Mesenchymal stem cell (in vitro differentiated cells and primary cell): ENCODE results near the gene KIAA0408.

Experiments used
- DNase-seq: peaks from one replicate; pipeline ENCODE4 v3.0.0-alpha.2; 2013
- H2AFZ ChIP-seq: one replicate; pipeline ENCODE4 v1.6.1; 2013; ENCODE audit warnings: low read depth, mild to moderate bottlenecking, control low read depth, inconsistent platforms, low read length, moderate library complexity
- H2AK5ac ChIP-seq: 2 replicates; pipeline ENCODE4 v1.6.1; 2013; ENCODE audit warnings: low read length, moderate library complexity, mild to moderate bottlenecking, inconsistent platforms; ENCODE audit not compliant: severe bottlenecking
- H2BK120ac ChIP-seq: one replicate; pipeline ENCODE4 v1.6.1; 2013; ENCODE audit warnings: low read depth, mild to moderate bottlenecking, inconsistent platforms, low read length, moderate library complexity
- H2BK12ac ChIP-seq, 2 experiments: one replicate each; pipeline ENCODE4 v1.6.1; 2013; ENCODE audit warnings: inconsistent platforms in 2 of 2, low read length in 2 of 2, mild to moderate bottlenecking in 2 of 2, moderate library complexity in 2 of 2, control low read depth in 1 of 2
- H2BK15ac ChIP-seq: one replicate; pipeline ENCODE4 v1.6.1; 2013; ENCODE audit warnings: mild to moderate bottlenecking, low read depth, inconsistent platforms; ENCODE audit not compliant: poor library complexity, severe bottlenecking
- H2BK5ac ChIP-seq: 2 replicates; pipeline ENCODE4 v1.6.1; 2013; ENCODE audit warnings: low read depth, mild to moderate bottlenecking, low read length, control low read depth, inconsistent platforms; ENCODE audit not compliant: poor library complexity, severe bottlenecking
- H3K14ac ChIP-seq, 2 experiments: one replicate each; pipeline ENCODE4 v1.6.1; 2013; ENCODE audit warnings: inconsistent platforms in 2 of 2, low read length in 2 of 2, control low read depth in 1 of 2, mild to moderate bottlenecking in 1 of 2, moderate library complexity in 1 of 2
- H3K18ac ChIP-seq, 2 experiments: one replicate each; pipeline ENCODE4 v1.6.1; 2013; ENCODE audit warnings: inconsistent platforms in 2 of 2, low read length in 2 of 2, control low read depth in 1 of 2, low read depth in 1 of 2, mild to moderate bottlenecking in 1 of 2
- H3K23ac ChIP-seq, 2 experiments: one replicate each; pipeline ENCODE4 v1.6.1; 2013; ENCODE audit warnings: inconsistent platforms in 2 of 2, low read length in 2 of 2, mild to moderate bottlenecking in 2 of 2, moderate library complexity in 2 of 2, control low read depth in 1 of 2
- H3K27ac ChIP-seq: 2 replicates; pipeline ENCODE4 v1.5.1; 2013; ENCODE audit warnings: mild to moderate bottlenecking, moderate library complexity, low read length, control low read depth, inconsistent platforms; ENCODE audit not compliant: poor library complexity, severe bottlenecking
- H3K27me3 ChIP-seq, 2 experiments: 2 replicates each; pipeline versions ENCODE4 v1.6.1 to v1.7.0; 2013; ENCODE audit warnings: low read length in 2 of 2, mild to moderate bottlenecking in 2 of 2, moderate library complexity in 2 of 2, control low read depth in 1 of 2, inconsistent platforms in 1 of 2; ENCODE audit not compliant: control insufficient read depth in 1 of 2, insufficient read depth in 1 of 2
- H3K36me3 ChIP-seq, 2 experiments: 2 replicates each; pipeline versions ENCODE4 v1.6.1 to v1.7.0; 2013; ENCODE audit warnings: low read length in 2 of 2, control low read depth in 1 of 2, inconsistent platforms in 1 of 2, low read depth in 1 of 2, mild to moderate bottlenecking in 1 of 2; ENCODE audit not compliant: insufficient read depth in 2 of 2, control insufficient read depth in 1 of 2
- H3K4ac ChIP-seq, 2 experiments: one replicate each; pipeline ENCODE4 v1.6.1; 2013; ENCODE audit warnings: inconsistent platforms in 2 of 2, low read length in 2 of 2, mild to moderate bottlenecking in 2 of 2, moderate library complexity in 2 of 2, control low read depth in 1 of 2, low read depth in 1 of 2
- H3K4me1 ChIP-seq: 2 replicates; pipeline ENCODE4 v1.6.1; 2013; ENCODE audit warnings: low read depth, low read length, control low read depth; ENCODE audit not compliant: control insufficient read depth, insufficient read depth
- H3K4me2 ChIP-seq: 2 replicates; pipeline ENCODE4 v1.6.1; 2013; ENCODE audit warnings: low read length, mild to moderate bottlenecking, inconsistent platforms; ENCODE audit not compliant: poor library complexity, severe bottlenecking
- H3K4me3 ChIP-seq, 2 experiments: 2 replicates each; pipeline versions ENCODE4 v1.5.1 to v1.7.0; 2013; ENCODE audit warnings: low read length in 2 of 2, mild to moderate bottlenecking in 2 of 2, control low read depth in 1 of 2, low read depth in 1 of 2; ENCODE audit not compliant: insufficient read depth in 1 of 2
- H3K79me1 ChIP-seq: replicated peaks from 2 replicates; pipeline ENCODE4 v1.6.1; 2013; ENCODE audit warnings: mild to moderate bottlenecking, control low read depth, low read length, inconsistent platforms; ENCODE audit not compliant: poor library complexity, severe bottlenecking
- H3K9ac ChIP-seq: 2 replicates; pipeline ENCODE4 v1.7.0; 2013; ENCODE audit warnings: mild to moderate bottlenecking, low read length, moderate library complexity
- H3K9me3 ChIP-seq: 2 replicates; pipeline ENCODE4 v1.7.0; 2013; ENCODE audit warnings: mild to moderate bottlenecking, low read length; ENCODE audit not compliant: control insufficient read depth
- H4K8ac ChIP-seq: one replicate; pipeline ENCODE4 v1.6.1; 2013; ENCODE audit warnings: inconsistent platforms, mild to moderate bottlenecking, low read length, moderate library complexity
- H4K91ac ChIP-seq: one replicate; pipeline ENCODE4 v1.6.1; 2013; ENCODE audit warnings: mild to moderate bottlenecking, low read length, inconsistent platforms
- WGBS: methylation state at CpG from one replicate; pipeline ENCODE4 v1.1.7; 2013; ENCODE audit warnings: mixed read lengths; 5-methylcytosine and 5-hydroxymethylcytosine counted together

The KIAA0408 gene

GRCh38 chr6:127446356-127446755 is 12.8 kb downstream of the KIAA0408 start:
- Histone ChIP-seq H2AFZ (no peak overlapping the region), H2BK120ac (no peak overlapping the region), H3K4ac (no peak overlapping the region), H3K18ac (no peak overlapping the region), H3K27me3 (no peaks in the 10 kb centered on the region), H3K36me3 (peaks cover 9 to 21% of the 10 kb centered on the region in 2 experiments), H3K14ac (no peak overlapping the region), H2BK5ac (no peak overlapping the region), H2BK15ac (no peak overlapping the region), H3K4me3 (no peak overlapping the region), H2BK12ac (no peak overlapping the region), H4K91ac (no peak overlapping the region), H2AK5ac (no peak overlapping the region), H3K9ac (no peak overlapping the region), H3K4me1 (no peaks in the 10 kb centered on the region), H3K79me1 (peaks cover 5% of the 10 kb centered on the region), H3K4me2 (no peak overlapping the region), H3K27ac (no peak overlapping the region), H3K23ac (no peak overlapping the region), H4K8ac (no peak overlapping the region), H3K9me3 (no peaks in the 10 kb centered on the region)
- 93% methylated on average over 7 of the region's 7 CpGs for WGBS
- peak; percentile 7 for DNase-seq

GRCh38 chr6:127441881-127442280 is 17.3 kb downstream of the KIAA0408 start:
- no peak overlapping the region for H4K8ac ChIP-seq
- no peak overlapping the region for H3K18ac ChIP-seq
- no peak overlapping the region for H2AFZ ChIP-seq
- no CpG with 5 or more reads among the region's 1 CpG for WGBS
- H2AK5ac ChIP-seq = no peak overlapping the region
- H3K36me3 ChIP-seq = peaks cover 7 to 10% of the 10 kb centered on the region in 2 experiments
- H3K9me3 ChIP-seq = no peaks in the 10 kb centered on the region
- H3K4me1 ChIP-seq = no peaks in the 10 kb centered on the region
- no peaks in the 10 kb centered on the region for H3K27me3 ChIP-seq
- no peak overlapping the region for H2BK15ac ChIP-seq
- H3K4me2 ChIP-seq = no peak overlapping the region
- H3K14ac ChIP-seq = no peak overlapping the region
- no peak overlapping the region for H4K91ac ChIP-seq
- no peak overlapping the region for H3K9ac ChIP-seq
- H3K23ac ChIP-seq = no peak overlapping the region
- no peak overlapping the region for H2BK5ac ChIP-seq
- H3K4me3 ChIP-seq = no peak overlapping the region
- no peak overlapping the region for H3K27ac ChIP-seq
- no peak overlapping the region for H2BK120ac ChIP-seq
- H3K4ac ChIP-seq = no peak overlapping the region
- peaks cover 5% of the 10 kb centered on the region for H3K79me1 ChIP-seq
- no peak for DNase-seq
- H2BK12ac ChIP-seq = no peak overlapping the region

GRCh38 chr6:127439718-127440117 is 19.5 kb downstream of the KIAA0408 start:
- Histone ChIP-seq H4K8ac (no peak overlapping the region), H3K27ac (no peak overlapping the region), H3K14ac (no peak overlapping the region), H3K23ac (no peak overlapping the region), H3K4ac (no peak overlapping the region), H3K18ac (no peak overlapping the region), H2AFZ (no peak overlapping the region), H2BK120ac (no peak overlapping the region), H2AK5ac (no peak overlapping the region), H2BK5ac (no peak overlapping the region), H3K4me2 (no peak overlapping the region), H3K79me1 (peaks cover 2% of the 10 kb centered on the region), H3K4me3 (no peak overlapping the region), H3K9ac (no peak overlapping the region), H3K27me3 (no peaks in the 10 kb centered on the region), H3K4me1 (no peaks in the 10 kb centered on the region), H4K91ac (no peak overlapping the region), H2BK15ac (peak overlapping the region; percentile 52), H2BK12ac (no peak overlapping the region), H3K36me3 (peaks cover 3 to 5% of the 10 kb centered on the region in 2 experiments), H3K9me3 (no peaks in the 10 kb centered on the region)
- DNase-seq = no peak
- 88% methylated on average over 1 of the region's 2 CpGs for WGBS

GRCh38 chr6:127436578-127437110 is 22.5 kb downstream of the KIAA0408 start:
- no peak overlapping the region for H3K4ac ChIP-seq
- H2BK120ac ChIP-seq = no peak overlapping the region
- 92% methylated on average over 3 of the region's 3 CpGs for WGBS
- H3K79me1 ChIP-seq = no peaks in the 10 kb centered on the region
- H4K91ac ChIP-seq = no peak overlapping the region
- no peak overlapping the region for H3K18ac ChIP-seq
- H3K4me1 ChIP-seq = no peaks in the 10 kb centered on the region
- H3K23ac ChIP-seq = no peak overlapping the region
- H2BK5ac ChIP-seq = no peak overlapping the region
- H3K4me3 ChIP-seq = no peak overlapping the region
- H3K36me3 ChIP-seq = no peaks in the 10 kb centered on the region
- H2BK12ac ChIP-seq = no peak overlapping the region
- H3K9ac ChIP-seq = no peak overlapping the region
- no peak overlapping the region for H2AK5ac ChIP-seq
- H3K14ac ChIP-seq = no peak overlapping the region
- H3K27me3 ChIP-seq = no peaks in the 10 kb centered on the region
- no peak overlapping the region for H2BK15ac ChIP-seq
- no peaks in the 10 kb centered on the region for H3K9me3 ChIP-seq
- H3K4me2 ChIP-seq = no peak overlapping the region
- no peak for DNase-seq
- H3K27ac ChIP-seq = no peak overlapping the region
- no peak overlapping the region for H4K8ac ChIP-seq
- H2AFZ ChIP-seq = no peak overlapping the region
